Stomach smooth muscle (tissue), 2 donors: ENCODE measurements around the gene DDOST.
"Not testable (repeated sequence)": the region's sequence is repeated elsewhere in the genome, so short reads cannot be mapped to it uniquely, and the experiment has no call there.

Experiments used
- H3K27ac ChIP-seq: one replicate; pipeline ENCODE4 v1.7.0; 2013; ENCODE audit warnings: mild to moderate bottlenecking, low read length, inconsistent platforms
- H3K27me3 ChIP-seq, 2 donors: one replicate each; pipeline ENCODE4 v1.7.0; 2013; ENCODE audit warnings: low read length in 2 of 2; ENCODE audit not compliant: insufficient read depth in 2 of 2, control insufficient read depth in 1 of 2
- H3K36me3 ChIP-seq, 2 donors: one replicate each; pipeline ENCODE4 v1.7.0; 2013; ENCODE audit warnings: low read length in 2 of 2; ENCODE audit not compliant: control insufficient read depth in 2 of 2, insufficient read depth in 2 of 2
- H3K4me1 ChIP-seq: one replicate; pipeline ENCODE4 v1.7.0; 2013; ENCODE audit warnings: low read length; ENCODE audit not compliant: control insufficient read depth, insufficient read depth
- H3K4me3 ChIP-seq, 2 donors: one replicate each; pipeline ENCODE4 v1.7.0; 2013; ENCODE audit warnings: low read length in 2 of 2
- H3K9ac ChIP-seq, 2 donors: one replicate each; pipeline ENCODE4 v1.7.0; 2013; ENCODE audit warnings: low read length in 2 of 2, mild to moderate bottlenecking in 1 of 2
- H3K9me3 ChIP-seq, 2 donors: one replicate each; pipeline ENCODE4 v1.7.0; 2013; ENCODE audit warnings: low read length in 2 of 2; ENCODE audit not compliant: control insufficient read depth in 2 of 2
- donor health status: healthy.
- donor health status: Pancreatic carcinoma.

Gene DDOST

GRCh38 chr1:20610970-20611369, 50.2 kb downstream of the DDOST start:
- Histone ChIP-seq H3K36me3 (no peaks in the 10 kb centered on the region), H3K4me3 (no peak overlapping the region), H3K27ac (no peak overlapping the region), H3K27me3 (no peaks in the 10 kb centered on the region), H3K9ac (no peak overlapping the region), H3K4me1 (peaks cover 7% of the 10 kb centered on the region), H3K9me3 (no peaks in the 10 kb centered on the region)

DNA sequence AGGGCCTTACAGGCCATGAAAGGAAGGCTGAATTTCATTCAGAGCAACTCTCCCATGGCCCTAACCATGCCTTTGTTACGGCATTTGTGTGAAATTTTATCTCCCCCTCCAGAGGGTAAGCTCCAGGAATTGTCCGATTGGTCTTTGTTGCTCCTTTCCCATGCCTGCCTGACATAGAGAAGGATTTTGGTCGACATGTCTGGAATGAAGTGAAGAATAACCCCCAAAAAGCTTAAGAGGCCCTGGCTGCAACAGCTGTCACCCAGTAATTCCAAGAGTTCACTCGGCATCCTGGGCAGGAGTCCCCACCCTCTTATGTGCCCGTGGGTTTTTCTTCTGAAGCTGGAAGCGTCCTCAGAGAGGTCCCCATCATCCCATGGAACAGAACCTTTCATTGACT, 51.6 kb downstream of the DDOST start:
- H3K27me3 ChIP-seq: no peaks in the 10 kb centered on the region
- no peaks in the 10 kb centered on the region for H3K9me3 ChIP-seq
- H3K4me3 ChIP-seq: no peak overlapping the region
- no peaks in the 10 kb centered on the region for H3K36me3 ChIP-seq
- peaks cover 6% of the 10 kb centered on the region for H3K4me1 ChIP-seq
- no peak overlapping the region for H3K9ac ChIP-seq
- no peak overlapping the region for H3K27ac ChIP-seq

DNA sequence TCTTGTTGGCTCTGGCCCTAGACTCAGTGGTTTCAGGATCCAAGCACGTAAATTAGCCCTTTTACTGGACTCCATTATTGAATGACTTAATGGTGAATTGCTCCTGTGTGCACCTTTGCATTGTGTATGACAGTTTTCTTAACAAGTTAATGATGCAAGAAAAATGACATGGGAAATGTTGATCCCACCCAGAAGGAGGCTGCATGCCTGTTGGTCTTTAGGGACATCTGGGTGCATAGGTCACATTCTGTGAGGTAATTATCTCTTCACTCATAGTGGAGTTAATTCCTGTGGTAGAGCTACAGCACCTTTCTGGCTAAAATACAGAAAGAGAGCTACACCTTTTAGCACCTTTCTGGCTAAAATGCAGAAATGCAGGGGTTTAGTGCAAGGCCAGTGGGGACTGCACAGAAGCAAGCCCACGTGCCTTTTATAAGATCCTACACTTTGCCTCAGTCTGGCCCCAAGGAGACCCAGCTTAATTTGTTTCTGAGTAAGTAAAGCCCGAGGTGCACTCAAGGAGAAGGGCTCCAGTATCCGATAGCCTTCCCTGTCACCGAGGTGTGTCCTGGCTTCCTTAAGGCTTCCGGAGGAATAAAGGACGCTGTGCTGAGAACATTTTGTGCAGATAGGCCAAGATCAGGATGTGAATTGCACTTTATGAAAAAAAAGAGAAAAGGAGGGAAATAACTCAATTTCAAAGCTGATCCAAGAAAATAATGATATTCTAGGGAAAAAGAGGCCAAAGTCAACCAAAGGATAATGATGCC, 54.2 kb downstream of the DDOST start:
- not testable (repeated sequence) for H3K36me3 ChIP-seq, H3K27ac ChIP-seq, H3K9me3 ChIP-seq, H3K27me3 ChIP-seq, H3K9ac ChIP-seq, H3K4me3 ChIP-seq, H3K4me1 ChIP-seq

- no peaks in the 10 kb centered on the region for H3K27me3 ChIP-seq
- no peak overlapping the region for H3K9ac ChIP-seq
- H3K36me3 ChIP-seq: no peaks in the 10 kb centered on the region
- no peaks in the 10 kb centered on the region for H3K4me1 ChIP-seq
- H3K9me3 ChIP-seq: no peaks in the 10 kb centered on the region
- no peak overlapping the region for H3K4me3 ChIP-seq
- H3K27ac ChIP-seq: no peak overlapping the region
These were observed 56.5 kb downstream of the DDOST start for GRCh38 chr1:20604678-20605077.

DNA sequence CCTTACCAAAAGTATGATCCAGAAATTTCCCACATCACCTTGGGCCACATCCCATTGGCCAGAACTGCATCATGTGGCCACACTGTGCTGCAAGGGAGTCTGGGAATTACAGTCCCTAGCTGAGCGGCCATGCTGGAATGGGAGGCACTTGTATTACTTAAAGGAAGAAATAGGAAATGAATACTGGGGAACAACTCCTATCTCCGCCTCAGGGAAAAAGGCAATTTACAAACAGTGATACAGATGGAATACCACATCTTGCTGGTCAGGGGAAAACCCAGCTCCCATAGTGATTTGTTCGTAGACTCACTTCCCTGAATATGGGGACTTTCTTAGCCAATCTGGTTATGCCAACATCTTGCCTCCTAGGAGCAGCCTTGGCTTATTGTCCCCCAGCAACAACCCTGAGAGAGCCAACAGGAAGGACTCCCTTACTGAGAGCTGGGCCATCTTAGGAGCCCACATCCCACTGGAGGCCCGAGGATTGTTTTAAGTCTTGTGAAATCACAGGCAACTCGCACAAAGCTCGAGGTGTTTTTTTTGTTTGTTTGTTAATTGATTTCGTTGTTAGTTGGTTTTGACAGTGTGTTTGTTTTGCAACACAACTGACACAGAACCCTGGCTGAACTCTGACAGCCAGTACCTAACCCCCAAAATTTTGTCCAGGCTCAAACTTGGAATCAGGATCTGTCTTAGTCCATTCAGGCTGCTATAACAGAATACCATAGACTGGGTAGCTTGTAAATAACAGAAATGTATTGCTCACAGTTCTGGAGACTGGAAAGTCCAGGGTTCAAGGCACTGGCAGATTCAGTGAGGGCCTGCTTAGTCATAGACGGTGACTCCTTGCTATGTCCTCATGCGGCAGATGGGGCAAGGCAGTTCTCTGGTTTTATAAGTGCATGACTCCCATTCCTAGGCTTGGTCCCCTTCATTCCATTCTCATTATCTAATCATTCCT, 57.4 kb downstream of the DDOST start:
- no peak overlapping the region for H3K4me3 ChIP-seq
- no peaks in the 10 kb centered on the region for H3K4me1 ChIP-seq
- no peaks in the 10 kb centered on the region for H3K9me3 ChIP-seq

GRCh38 chr1:20602851-20603450, 58.2 kb downstream of the DDOST start:
- Histone ChIP-seq H3K9ac (no peak overlapping the region), H3K9me3 (no peaks in the 10 kb centered on the region), H3K4me3 (no peak overlapping the region), H3K27me3 (no peaks in the 10 kb centered on the region), H3K36me3 (no peaks in the 10 kb centered on the region), H3K27ac (no peak overlapping the region), H3K4me1 (no peaks in the 10 kb centered on the region)

More for the DNA sequence above, 57.4 kb downstream of the DDOST start:
- H3K9ac ChIP-seq: no peak overlapping the region
- H3K36me3 ChIP-seq: no peaks in the 10 kb centered on the region
- no peak overlapping the region for H3K27ac ChIP-seq
- H3K27me3 ChIP-seq: no peaks in the 10 kb centered on the region
